ENCODE data around the gene APOBEC3C. TPM values are rescaled to one million over a fixed set of nuclear protein-coding genes. Genes with fewer than 3 reads are reported as not detected.
"Not testable (repeated sequence)": the region's sequence is repeated elsewhere in the genome, so short reads cannot be mapped to it uniquely, and the experiment has no call there.

The APOBEC3C gene
- total and polyA plus RNA-seq, 2 of the 4 experiments (the other 2 are of a cell fraction) = 6.6 to 32.0 TPM

DNA sequence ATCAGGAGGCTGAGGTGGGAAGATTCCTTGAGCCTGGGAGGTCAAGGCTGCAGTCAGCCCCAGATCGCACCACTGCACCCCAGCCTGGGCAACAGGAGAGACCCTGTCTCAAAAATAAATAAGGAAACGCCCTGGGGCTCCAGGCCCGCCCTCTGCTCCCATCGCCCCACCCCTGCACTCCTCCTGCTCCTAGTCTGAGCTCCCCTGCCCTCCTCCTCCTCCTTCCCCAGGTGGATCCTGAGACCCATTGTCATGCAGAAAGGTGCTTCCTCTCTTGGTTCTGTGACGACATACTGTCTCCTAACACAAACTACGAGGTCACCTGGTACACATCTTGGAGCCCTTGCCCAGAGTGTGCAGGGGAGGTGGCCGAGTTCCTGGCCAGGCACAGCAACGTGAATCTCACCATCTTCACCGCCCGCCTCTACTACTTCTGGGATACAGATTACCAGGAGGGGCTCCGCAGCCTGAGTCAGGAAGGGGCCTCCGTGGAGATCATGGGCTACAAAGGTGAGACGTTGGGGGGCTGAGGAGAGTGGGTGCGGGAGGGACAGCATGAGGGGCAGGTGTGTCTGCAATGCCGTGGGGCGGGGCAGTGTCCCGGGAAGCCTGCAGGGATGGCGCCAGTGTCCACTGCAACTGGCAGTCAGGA, 37.9 kb downstream of the APOBEC3C start:
- intact Hi-C loops (cut with micrococcal nuclease); dilution Hi-C loops (cut with HindIII; ENCODE audit: low sequenced_read_pairs, unreplicated experiment); CTCF ChIA-PET; H3K56ac ChIP-seq (ENCODE audit: extremely low read depth, insufficient read depth, low read length); POLR2A ChIA-PET (ENCODE audit: unreplicated experiment); H3K9ac ChIP-seq (ENCODE audit: low read depth, low read length); H4K20me1 ChIP-seq (ENCODE audit: insufficient read depth, low read length); H3K36me3 ChIP-seq (ENCODE audit: control insufficient read depth, insufficient read depth, low read length); H3K9me1 ChIP-seq (ENCODE audit: insufficient read depth, low read length); H2AK9ac ChIP-seq (replicated peaks; ENCODE audit: low read depth, low read length, poor library complexity); H3K27me3 ChIP-seq (ENCODE audit: control insufficient read depth, insufficient read depth, low read length); H2AK5ac ChIP-seq (ENCODE audit: low read depth, low read length); in situ Hi-C loops (cut with MboI; ENCODE audit: low sequenced_read_pairs); H3K4me3 ChIP-seq (ENCODE audit: insufficient read depth, low read depth, low read length); H3K4me2 ChIP-seq (ENCODE audit: low read depth, low read length); H4K91ac ChIP-seq (ENCODE audit: insufficient read depth, low read depth, low read length); H3K79me1 ChIP-seq (ENCODE audit: low read depth in 1 of 2, low read length in 2 of 2); H3K4me1 ChIP-seq (ENCODE audit: control insufficient read depth, insufficient read depth, low read length); H3K23ac ChIP-seq (ENCODE audit: low read depth, low read length); ATAC-seq (ENCODE audit: low read depth); H4K8ac ChIP-seq (ENCODE audit: low read depth in 2 of 2, low read length in 2 of 2); H2AFZ ChIP-seq (replicated peaks; ENCODE audit: low read length, poor library complexity); H3K14ac ChIP-seq (replicated peaks; ENCODE audit: low read depth, low read length); H3K4ac ChIP-seq (ENCODE audit: low read depth, low read length); H4K5ac ChIP-seq (ENCODE audit: low read depth, low read length); H2BK5ac ChIP-seq (ENCODE audit: low read depth, low read length, poor library complexity, severe bottlenecking); DNase-seq; H3K9me3 ChIP-seq (ENCODE audit: control insufficient read depth, insufficient read depth, low read length); H3K18ac ChIP-seq (ENCODE audit: low read depth, low read length); BruUV-seq (replicated peaks); H3K27ac ChIP-seq (ENCODE audit: insufficient read depth, low read length); H2BK20ac ChIP-seq (ENCODE audit: low read depth, low read length); H2BK120ac ChIP-seq (ENCODE audit: low read depth, low read length); H2BK15ac ChIP-seq (ENCODE audit: low read depth, low read length): not testable (repeated sequence)
- no CpG with 5 or more reads among the region's 18 CpGs for WGBS, 2 experiments (ENCODE audit: extremely low coverage in 2 of 2, insufficient read length in 1 of 2)
